GM12874 (cell line): Measurements from ENCODE around the gene FSTL5.

ENCODE experiments used
- TF ChIP-seq, protein P1 (sequence below): IDR thresholded peaks from 2 replicates; pipeline ENCODE4 v1.5.1; 2011; ENCODE audit warnings: low read depth, mild to moderate bottlenecking, control low read depth, low read length, moderate library complexity; ENCODE audit not compliant: insufficient read depth

Gene FSTL5

GRCh38 chr4:161728929-161729328 lies 434.9 kb downstream of the FSTL5 start:
- TF ChIP-seq, protein P1, sequence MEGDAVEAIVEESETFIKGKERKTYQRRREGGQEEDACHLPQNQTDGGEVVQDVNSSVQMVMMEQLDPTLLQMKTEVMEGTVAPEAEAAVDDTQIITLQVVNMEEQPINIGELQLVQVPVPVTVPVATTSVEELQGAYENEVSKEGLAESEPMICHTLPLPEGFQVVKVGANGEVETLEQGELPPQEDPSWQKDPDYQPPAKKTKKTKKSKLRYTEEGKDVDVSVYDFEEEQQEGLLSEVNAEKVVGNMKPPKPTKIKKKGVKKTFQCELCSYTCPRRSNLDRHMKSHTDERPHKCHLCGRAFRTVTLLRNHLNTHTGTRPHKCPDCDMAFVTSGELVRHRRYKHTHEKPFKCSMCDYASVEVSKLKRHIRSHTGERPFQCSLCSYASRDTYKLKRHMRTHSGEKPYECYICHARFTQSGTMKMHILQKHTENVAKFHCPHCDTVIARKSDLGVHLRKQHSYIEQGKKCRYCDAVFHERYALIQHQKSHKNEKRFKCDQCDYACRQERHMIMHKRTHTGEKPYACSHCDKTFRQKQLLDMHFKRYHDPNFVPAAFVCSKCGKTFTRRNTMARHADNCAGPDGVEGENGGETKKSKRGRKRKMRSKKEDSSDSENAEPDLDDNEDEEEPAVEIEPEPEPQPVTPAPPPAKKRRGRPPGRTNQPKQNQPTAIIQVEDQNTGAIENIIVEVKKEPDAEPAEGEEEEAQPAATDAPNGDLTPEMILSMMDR: no peak

DNA sequence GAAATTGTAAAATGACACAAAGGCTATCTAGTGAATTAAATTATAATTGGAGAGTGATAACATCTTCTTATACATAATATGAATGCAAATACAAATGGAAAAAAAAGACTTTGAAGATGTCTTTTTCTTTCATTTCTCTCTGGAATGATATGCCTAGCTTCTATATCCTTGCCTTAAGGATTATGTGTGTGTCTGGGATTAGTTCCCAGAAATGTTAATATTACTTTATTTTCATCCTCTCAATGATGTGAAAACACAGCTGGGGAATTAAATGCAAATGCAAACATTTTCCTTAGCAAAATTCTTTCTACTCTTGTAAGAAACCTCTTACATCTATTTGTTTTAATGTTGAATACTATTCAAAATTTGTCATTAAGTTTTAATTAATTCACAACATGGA lies 441.9 kb downstream of the FSTL5 start:
- TF ChIP-seq, protein P1: no peak

DNA sequence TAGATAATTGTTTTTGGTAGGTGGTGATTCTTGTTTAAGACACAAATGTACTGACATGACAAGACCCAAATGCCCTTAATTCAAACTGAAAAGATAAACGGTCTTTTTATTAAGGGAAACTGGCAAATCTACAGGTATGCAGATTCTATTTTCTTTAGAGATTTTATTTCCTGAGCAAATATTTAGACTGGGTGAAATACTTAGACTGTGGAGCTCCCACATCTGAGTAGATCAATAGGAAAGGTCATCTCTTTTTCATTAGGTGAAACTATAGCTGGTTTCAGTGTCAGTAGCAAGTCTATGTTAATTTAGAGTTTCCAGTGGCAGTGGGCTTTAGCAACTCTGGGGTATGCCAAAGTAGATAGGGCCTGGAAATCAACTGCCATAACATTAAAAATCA lies 446.7 kb downstream of the FSTL5 start:
- TF ChIP-seq, protein P1: no peak

DNA sequence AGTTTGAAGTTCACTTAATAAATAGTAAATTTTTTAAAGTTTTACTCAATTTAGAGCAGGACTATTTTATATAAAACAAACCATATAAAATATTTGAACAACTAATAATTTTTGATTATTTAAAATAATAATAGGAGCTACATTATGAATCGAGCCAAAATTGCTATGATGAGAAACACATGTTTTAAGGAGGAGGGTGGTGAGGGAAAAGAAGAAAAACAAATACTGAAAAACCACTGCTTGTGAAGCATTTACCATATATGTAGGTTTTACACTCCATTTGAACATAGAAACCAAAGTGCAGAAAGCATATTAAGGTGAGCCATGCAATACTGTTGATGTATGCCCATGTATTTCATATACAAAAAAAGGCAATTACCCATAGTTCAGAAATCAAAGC lies 448.9 kb downstream of the FSTL5 start:
- TF ChIP-seq, protein P1: no peak

DNA sequence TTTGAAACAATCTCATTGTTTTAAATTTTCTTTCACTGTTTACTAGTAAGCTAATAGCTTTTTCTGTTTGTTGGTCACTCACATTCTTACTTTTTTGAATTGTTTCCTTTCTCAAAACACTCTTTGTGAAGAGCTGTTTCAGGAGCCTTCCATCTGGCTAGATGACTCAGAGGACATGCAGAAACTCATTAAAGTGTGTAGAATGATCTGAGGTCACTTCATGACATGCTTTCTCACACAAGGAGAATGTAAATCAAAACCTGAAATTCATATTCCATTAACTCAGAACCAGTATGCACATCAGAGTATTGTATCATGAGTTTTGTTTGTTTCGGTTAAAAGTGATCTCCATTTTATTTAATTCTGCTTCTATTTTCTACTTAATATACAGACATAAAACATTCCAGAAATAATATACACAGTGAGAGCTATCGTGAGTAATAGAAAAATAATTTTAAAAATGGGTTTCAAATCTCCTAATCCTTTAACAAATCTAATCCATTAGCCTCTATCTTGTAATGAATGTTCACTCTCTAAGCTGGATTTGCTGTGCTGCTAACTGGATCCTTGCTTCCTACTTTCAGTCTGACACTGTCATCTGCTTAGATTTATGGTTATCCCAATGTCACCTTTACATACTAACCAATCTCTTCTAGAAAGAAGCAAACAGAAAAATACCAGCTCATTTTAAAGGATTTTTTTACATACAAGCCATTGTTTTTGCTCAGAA lies 449.6 kb downstream of the FSTL5 start:
- TF ChIP-seq, protein P1: no peak

- TF ChIP-seq, protein P1: no peak
These were observed 459.1 kb downstream of the FSTL5 start for GRCh38 chr4:161704653-161705052.

DNA sequence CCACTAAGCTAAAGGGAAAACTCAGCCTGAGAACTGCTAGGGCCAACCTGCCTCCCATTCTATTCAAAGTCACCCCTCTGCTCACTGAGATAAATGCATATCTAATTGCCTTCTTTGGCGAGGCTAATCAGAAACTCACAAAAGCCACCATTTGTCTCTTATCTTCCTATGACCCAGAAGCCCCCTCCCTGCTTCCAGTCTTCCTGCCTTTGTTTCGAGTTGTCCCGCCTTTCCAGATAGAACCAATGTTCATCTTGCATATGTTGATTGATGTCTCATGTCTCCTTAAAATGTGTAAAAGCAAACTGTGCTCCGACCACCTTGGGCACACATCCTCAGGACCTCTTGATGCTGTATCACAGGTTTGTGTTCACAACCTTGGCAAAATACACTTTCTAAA lies 459.8 kb downstream of the FSTL5 start:
- TF ChIP-seq, protein P1: no peak

DNA sequence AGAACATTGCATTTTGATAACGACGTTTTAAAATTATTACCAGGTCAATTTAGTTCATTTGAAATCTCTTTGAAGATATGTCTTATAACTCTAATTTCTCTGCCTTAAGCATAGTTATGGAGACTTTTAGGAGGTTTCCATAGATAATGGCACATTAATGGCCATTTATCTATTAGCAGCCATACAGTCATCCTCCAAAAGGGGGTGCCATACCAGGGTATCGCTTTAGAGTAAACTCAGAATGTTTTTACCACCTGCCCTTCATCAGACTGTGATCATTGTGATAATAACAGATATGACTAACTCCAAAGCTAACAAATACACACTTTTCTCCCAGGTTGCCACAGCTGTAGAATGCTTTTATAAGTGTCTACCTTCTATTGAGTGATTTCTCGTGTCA lies 461.5 kb downstream of the FSTL5 start:
- TF ChIP-seq, protein P1: peak; percentile 20; the same call in 1 of the 2 replicates
